ENCODE results near the gene SPDYC.

SPDYC gene

GRCh38 chr11:65181569-65182257 lies 11.7 kb downstream of the SPDYC start, which contains the start of gene CAPN1:
Gene CAPN1, plus strand, starts transcription at chr11:65181928. Its CDS starts 774 bp downstream, at chr11:65182702.
- peaks cover 14% of the 10 kb centered on the region for H3K36me3 ChIP-seq (ENCODE audit: control insufficient read depth, insufficient read depth, low read length, severe bottlenecking)
- DNase-seq (ENCODE audit: low read depth): peak; percentile 85
- no peaks in the 10 kb centered on the region for H3K9me3 ChIP-seq (ENCODE audit: control insufficient read depth, low read length)
- H3K27me3 ChIP-seq (replicated peaks; ENCODE audit: control insufficient read depth, insufficient read depth, low read length): no peaks in the 10 kb centered on the region
- H3K4me1 ChIP-seq (ENCODE audit: control insufficient read depth, insufficient read depth, low read length): peaks cover 12% of the 10 kb centered on the region
- H3K4me3 ChIP-seq (ENCODE audit: low read length): peak within 1 kb of the TSS; percentile 95
- peak within 1 kb of the TSS; percentile 97 for H3K9ac ChIP-seq (ENCODE audit: low read length)

DNA sequence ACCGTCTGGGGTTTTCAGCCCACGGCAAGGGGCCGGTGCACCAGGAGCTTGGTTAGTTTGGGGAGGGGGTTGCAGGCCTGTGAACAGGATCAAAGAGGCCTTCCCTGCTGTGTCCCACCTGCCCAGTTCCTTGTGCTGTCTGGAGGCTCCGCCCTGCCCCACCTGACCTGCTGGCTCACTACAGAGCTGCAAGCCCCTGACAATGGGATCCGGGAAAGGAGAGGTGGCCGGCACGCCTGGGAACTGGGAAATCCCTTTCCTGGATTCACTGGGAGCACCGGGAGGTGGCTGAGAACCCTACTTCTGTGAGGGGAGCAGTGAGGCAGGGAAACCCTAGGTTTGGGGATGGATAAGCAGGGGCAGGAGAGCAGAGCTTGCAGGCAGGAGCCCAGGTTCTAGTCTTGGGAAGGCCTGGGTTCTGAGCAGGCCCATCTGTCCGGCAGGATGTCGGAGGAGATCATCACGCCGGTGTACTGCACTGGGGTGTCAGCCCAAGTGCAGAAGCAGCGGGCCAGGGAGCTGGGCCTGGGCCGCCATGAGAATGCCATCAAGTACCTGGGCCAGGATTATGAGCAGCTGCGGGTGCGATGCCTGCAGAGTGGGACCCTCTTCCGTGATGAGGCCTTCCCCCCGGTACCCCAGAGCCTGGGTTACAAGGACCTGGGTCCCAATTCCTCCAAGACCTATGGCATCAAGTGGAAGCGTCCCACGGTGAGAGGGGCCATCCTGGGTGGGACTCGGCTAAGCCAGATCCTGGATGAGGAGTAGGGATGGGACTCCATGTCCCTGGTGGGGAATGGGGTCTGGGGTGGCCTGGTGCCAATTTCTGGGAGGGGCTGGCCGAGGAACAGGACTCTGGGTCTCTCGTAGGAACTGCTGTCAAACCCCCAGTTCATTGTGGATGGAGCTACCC lies 12.5 kb downstream of the SPDYC start:
- no peaks in the 10 kb centered on the region for H3K27me3 ChIP-seq (replicated peaks; ENCODE audit: control insufficient read depth, insufficient read depth, low read length)
- peaks cover 22% of the 10 kb centered on the region for H3K36me3 ChIP-seq (ENCODE audit: control insufficient read depth, insufficient read depth, low read length, severe bottlenecking)
- peak overlapping the region; percentile 95 for H3K4me3 ChIP-seq (ENCODE audit: low read length)
- peak overlapping the region; percentile 97 for H3K9ac ChIP-seq (ENCODE audit: low read length)
- DNase-seq (ENCODE audit: low read depth): peak; percentile 40
- peaks cover 12% of the 10 kb centered on the region for H3K4me1 ChIP-seq (ENCODE audit: control insufficient read depth, insufficient read depth, low read length)
- H3K9me3 ChIP-seq (ENCODE audit: control insufficient read depth, low read length): no peaks in the 10 kb centered on the region

GRCh38 chr11:65183201-65183891 lies 13.3 kb downstream of the SPDYC start:
- Histone ChIP-seq H3K27me3 (replicated peaks; ENCODE audit: control insufficient read depth, insufficient read depth, low read length) (no peaks in the 10 kb centered on the region), H3K9me3 (ENCODE audit: control insufficient read depth, low read length) (no peaks in the 10 kb centered on the region), H3K36me3 (ENCODE audit: control insufficient read depth, insufficient read depth, low read length, severe bottlenecking) (peaks cover 29% of the 10 kb centered on the region), H3K4me1 (ENCODE audit: control insufficient read depth, insufficient read depth, low read length) (peaks cover 12% of the 10 kb centered on the region), H3K4me3 (ENCODE audit: low read length) (peak overlapping the region; percentile 95), H3K9ac (ENCODE audit: low read length) (peak overlapping the region; percentile 97)
- DNase-seq (ENCODE audit: low read depth): no peak

DNA sequence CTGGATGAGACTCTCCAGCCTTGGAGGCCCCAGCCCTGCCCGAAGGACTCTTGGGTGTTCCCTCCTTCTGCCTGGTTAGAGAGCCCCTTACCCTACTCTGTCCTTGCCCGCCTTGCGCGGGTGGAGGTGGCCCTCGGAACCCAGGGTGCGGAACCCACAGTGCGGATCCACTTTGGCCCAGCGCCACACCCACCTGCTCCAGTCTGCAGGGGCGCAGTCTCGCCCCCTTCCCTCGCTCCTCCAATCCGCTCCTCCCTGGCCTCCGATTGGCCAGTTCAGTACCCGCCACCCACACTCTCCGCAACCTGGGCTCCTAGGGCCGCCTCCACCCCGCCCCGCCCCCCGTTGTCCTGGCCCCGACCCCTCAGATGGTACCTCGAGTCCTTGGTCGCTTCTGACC lies 14.1 kb downstream of the SPDYC start:
- DNase-seq (ENCODE audit: low read depth): no peak
- peaks cover 37% of the 10 kb centered on the region for H3K36me3 ChIP-seq (ENCODE audit: control insufficient read depth, insufficient read depth, low read length, severe bottlenecking)
- H3K9me3 ChIP-seq (ENCODE audit: control insufficient read depth, low read length): no peaks in the 10 kb centered on the region
- H3K4me3 ChIP-seq (ENCODE audit: low read length): no peak overlapping the region
- no peak overlapping the region for H3K9ac ChIP-seq (ENCODE audit: low read length)
- H3K27me3 ChIP-seq (replicated peaks; ENCODE audit: control insufficient read depth, insufficient read depth, low read length): no peaks in the 10 kb centered on the region
- peaks cover 12% of the 10 kb centered on the region for H3K4me1 ChIP-seq (ENCODE audit: control insufficient read depth, insufficient read depth, low read length)

GRCh38 chr11:65185171-65185570 lies 15.1 kb downstream of the SPDYC start:
- H3K36me3 ChIP-seq (ENCODE audit: control insufficient read depth, insufficient read depth, low read length, severe bottlenecking): peaks cover 48% of the 10 kb centered on the region

DNA sequence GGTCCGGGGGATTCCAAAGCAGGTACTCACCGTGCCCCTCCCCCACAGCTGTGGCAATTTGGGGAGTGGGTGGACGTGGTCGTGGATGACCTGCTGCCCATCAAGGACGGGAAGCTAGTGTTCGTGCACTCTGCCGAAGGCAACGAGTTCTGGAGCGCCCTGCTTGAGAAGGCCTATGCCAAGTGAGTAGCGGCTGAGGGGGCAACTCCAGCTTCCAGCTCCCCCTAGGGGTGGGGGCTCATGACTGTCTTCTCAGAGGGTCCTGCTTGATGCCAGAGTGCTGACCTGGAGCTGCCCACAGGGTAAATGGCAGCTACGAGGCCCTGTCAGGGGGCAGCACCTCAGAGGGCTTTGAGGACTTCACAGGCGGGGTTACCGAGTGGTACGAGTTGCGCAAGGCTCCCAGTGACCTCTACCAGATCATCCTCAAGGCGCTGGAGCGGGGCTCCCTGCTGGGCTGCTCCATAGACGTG lies 15.9 kb downstream of the SPDYC start:
- H3K36me3 ChIP-seq (ENCODE audit: control insufficient read depth, insufficient read depth, low read length, severe bottlenecking): peaks cover 55% of the 10 kb centered on the region
- H3K9me3 ChIP-seq (ENCODE audit: control insufficient read depth, low read length): no peaks in the 10 kb centered on the region
- peaks cover 11% of the 10 kb centered on the region for H3K4me1 ChIP-seq (ENCODE audit: control insufficient read depth, insufficient read depth, low read length)
- no peak for DNase-seq (ENCODE audit: low read depth)
- no peaks in the 10 kb centered on the region for H3K27me3 ChIP-seq (replicated peaks; ENCODE audit: control insufficient read depth, insufficient read depth, low read length)
- H3K9ac ChIP-seq (ENCODE audit: low read length): no peak overlapping the region
- no peak overlapping the region for H3K4me3 ChIP-seq (ENCODE audit: low read length)

More at GRCh38 chr11:65185171-65185570, 15.1 kb downstream of the SPDYC start:
- H3K4me3 ChIP-seq (ENCODE audit: low read length): no peak overlapping the region
- no peak for DNase-seq (ENCODE audit: low read depth)
- no peaks in the 10 kb centered on the region for H3K9me3 ChIP-seq (ENCODE audit: control insufficient read depth, low read length)
- peaks cover 12% of the 10 kb centered on the region for H3K4me1 ChIP-seq (ENCODE audit: control insufficient read depth, insufficient read depth, low read length)
- H3K9ac ChIP-seq (ENCODE audit: low read length): no peak overlapping the region
- no peaks in the 10 kb centered on the region for H3K27me3 ChIP-seq (replicated peaks; ENCODE audit: control insufficient read depth, insufficient read depth, low read length)

DNA sequence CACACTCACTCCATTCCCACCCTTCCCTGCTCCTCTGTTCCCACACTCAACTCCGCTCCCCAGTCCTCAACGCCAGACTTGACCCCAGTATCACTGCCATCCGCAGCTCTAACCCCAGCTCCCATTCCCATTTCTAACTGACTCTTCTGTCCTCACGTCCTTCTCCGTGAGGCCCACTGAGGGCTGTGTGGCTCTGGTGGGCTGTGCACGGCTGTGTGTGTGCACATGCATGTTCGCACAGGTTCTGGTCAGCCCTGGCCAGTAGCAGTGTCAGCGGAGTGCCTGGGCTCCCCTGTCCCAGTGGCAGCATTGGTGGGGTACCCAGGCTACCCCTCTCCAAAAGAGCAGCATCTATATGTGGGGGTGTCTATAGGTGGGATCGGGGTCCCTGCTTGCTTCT lies 16.7 kb downstream of the SPDYC start:
- no peaks in the 10 kb centered on the region for H3K27me3 ChIP-seq (replicated peaks; ENCODE audit: control insufficient read depth, insufficient read depth, low read length)
- H3K4me1 ChIP-seq (ENCODE audit: control insufficient read depth, insufficient read depth, low read length): peaks cover 10% of the 10 kb centered on the region
- H3K4me3 ChIP-seq (ENCODE audit: low read length): no peak overlapping the region
- H3K9ac ChIP-seq (ENCODE audit: low read length): no peak overlapping the region
- H3K36me3 ChIP-seq (ENCODE audit: control insufficient read depth, insufficient read depth, low read length, severe bottlenecking): peaks cover 62% of the 10 kb centered on the region
- H3K9me3 ChIP-seq (ENCODE audit: control insufficient read depth, low read length): no peaks in the 10 kb centered on the region
- no peak for DNase-seq (ENCODE audit: low read depth)

- H3K9ac ChIP-seq (ENCODE audit: low read length): no peak overlapping the region
- peaks cover 67% of the 10 kb centered on the region for H3K36me3 ChIP-seq (ENCODE audit: control insufficient read depth, insufficient read depth, low read length, severe bottlenecking)
- no peaks in the 10 kb centered on the region for H3K9me3 ChIP-seq (ENCODE audit: control insufficient read depth, low read length)
- DNase-seq (ENCODE audit: low read depth): no peak
- no peaks in the 10 kb centered on the region for H3K27me3 ChIP-seq (replicated peaks; ENCODE audit: control insufficient read depth, insufficient read depth, low read length)
- no peak overlapping the region for H3K4me3 ChIP-seq (ENCODE audit: low read length)
- peaks cover 10% of the 10 kb centered on the region for H3K4me1 ChIP-seq (ENCODE audit: control insufficient read depth, insufficient read depth, low read length)
Observed at GRCh38 chr11:65187146-65187675, 17.2 kb downstream of the SPDYC start.

GRCh38 chr11:65187971-65188461 lies 18.0 kb downstream of the SPDYC start:
- DNase-seq (ENCODE audit: low read depth): no peak
- no peak overlapping the region for H3K4me3 ChIP-seq (ENCODE audit: low read length)
- H3K9ac ChIP-seq (ENCODE audit: low read length): no peak overlapping the region
- H3K4me1 ChIP-seq (ENCODE audit: control insufficient read depth, insufficient read depth, low read length): peaks cover 3% of the 10 kb centered on the region
- H3K9me3 ChIP-seq (ENCODE audit: control insufficient read depth, low read length): no peaks in the 10 kb centered on the region
- H3K27me3 ChIP-seq (replicated peaks; ENCODE audit: control insufficient read depth, insufficient read depth, low read length): no peaks in the 10 kb centered on the region
- peaks cover 69% of the 10 kb centered on the region for H3K36me3 ChIP-seq (ENCODE audit: control insufficient read depth, insufficient read depth, low read length, severe bottlenecking)

DNA sequence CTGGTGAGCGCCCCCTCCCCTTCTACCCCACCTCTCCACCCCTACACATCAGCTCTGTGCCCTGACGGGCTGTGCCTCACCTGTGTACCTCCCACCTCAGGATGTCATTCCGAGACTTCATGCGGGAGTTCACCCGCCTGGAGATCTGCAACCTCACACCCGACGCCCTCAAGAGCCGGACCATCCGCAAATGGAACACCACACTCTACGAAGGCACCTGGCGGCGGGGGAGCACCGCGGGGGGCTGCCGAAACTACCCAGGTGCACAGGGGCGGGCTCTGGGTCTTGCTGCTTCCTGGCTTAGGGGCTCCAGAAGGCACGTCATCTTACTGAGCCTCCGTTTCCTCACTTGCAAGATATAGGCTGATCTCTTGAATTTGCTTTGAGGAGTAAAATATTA lies 18.5 kb downstream of the SPDYC start:
- Histone ChIP-seq H3K4me1 (ENCODE audit: control insufficient read depth, insufficient read depth, low read length) (no peaks in the 10 kb centered on the region), H3K4me3 (ENCODE audit: low read length) (no peak overlapping the region), H3K9ac (ENCODE audit: low read length) (no peak overlapping the region), H3K36me3 (ENCODE audit: control insufficient read depth, insufficient read depth, low read length, severe bottlenecking) (peaks cover 69% of the 10 kb centered on the region), H3K9me3 (ENCODE audit: control insufficient read depth, low read length) (no peaks in the 10 kb centered on the region), H3K27me3 (replicated peaks; ENCODE audit: control insufficient read depth, insufficient read depth, low read length) (no peaks in the 10 kb centered on the region)
- no peak for DNase-seq (ENCODE audit: low read depth)

Measured in adipocyte (in vitro differentiated cells).